Cardiac muscle cell (in vitro differentiated cells and primary cell): ENCODE results near the gene CHD6. TPM values are rescaled to one million over a fixed set of nuclear protein-coding genes. Genes with fewer than 3 reads are reported as not detected.

ENCODE experiments used
- DNase-seq, 2 donors: peaks; one replicate each; pipeline versions ENCODE4 v3.0.0 to v3.0.0-alpha.2; 2010 to 2017; ENCODE audit warnings: low read depth in 1 of 2, low spot score in 1 of 2
- H3K27ac ChIP-seq: fragments of 200-600 bp; sonication (generic); 2 replicates; pipeline ENCODE4 v1.5.1; 2016
- H3K27me3 ChIP-seq: fragments of 200-600 bp; sonication (generic); 2 replicates; pipeline ENCODE4 v1.6.0; 2016; ENCODE audit warnings: control low read depth
- H3K36me3 ChIP-seq: fragments of 200-600 bp; sonication (generic); 2 replicates; pipeline ENCODE4 v1.5.1; 2016; ENCODE audit warnings: control low read depth
- H3K4me1 ChIP-seq: fragments of 200-600 bp; sonication (generic); 2 replicates; pipeline ENCODE4 v1.8.1; 2017; ENCODE audit warnings: low read depth, mild to moderate bottlenecking, mixed run types
- H3K4me3 ChIP-seq: fragments of 200-600 bp; sonication (generic); 2 replicates; pipeline ENCODE4 v1.5.1; 2016; ENCODE audit warnings: mild to moderate bottlenecking
- H3K9me3 ChIP-seq: fragments of 200-600 bp; sonication (generic); 2 replicates; pipeline ENCODE4 v1.5.1; 2017; ENCODE audit warnings: low read depth, mild to moderate bottlenecking, control low read depth
- polyA plus RNA-seq: library from polyadenylated mRNA; unstranded; fragments of >200 nt; fragmentation: Nextera tagmentation; extraction: Ambion mirVana; gene quantifications from 2 replicates; pipeline ENCODE4 v1.2.1, GENCODE V29; 2016
- total RNA-seq: library from RNA; depleted of rRNA; stranded (reverse); fragments of >200 nt; gene quantifications from 2 replicates; pipeline ENCODE4 v1.2.3, GENCODE V29; 2016
- TF ChIP-seq, protein P1 (sequence below): IDR thresholded peaks from 2 replicates; pipeline ENCODE4 v1.5.1; 2012; ENCODE audit warnings: low read depth, mild to moderate bottlenecking, low read length

The CHD6 gene
- total and polyA plus RNA-seq, 2 experiments from 2014 or later, result 56.3 to 61.9 TPM

DNA sequence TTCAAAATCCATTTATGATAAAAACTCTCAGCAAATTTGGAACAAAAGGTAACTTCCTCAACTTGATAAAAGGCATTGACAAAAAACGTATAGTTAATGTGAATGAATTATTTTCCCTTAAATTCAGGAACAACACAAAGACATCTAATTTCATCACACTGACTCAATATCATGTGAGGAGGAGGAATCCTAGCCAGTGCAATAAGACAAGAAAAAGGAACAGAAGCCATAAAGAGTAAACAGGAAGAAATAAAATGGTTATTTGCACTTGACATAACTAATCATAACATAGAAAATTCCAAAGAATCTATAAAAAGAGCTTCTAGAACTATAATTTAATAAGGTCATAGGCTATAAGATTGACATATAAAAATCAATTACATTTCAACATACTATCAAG, 31.4 kb downstream of the CHD6 start:
- H3K4me1 ChIP-seq, result no peaks in the 10 kb centered on the region
- no peaks in the 10 kb centered on the region for H3K9me3 ChIP-seq
- no peak for DNase-seq
- no peaks in the 10 kb centered on the region for H3K36me3 ChIP-seq
- no peak overlapping the region for H3K4me3 ChIP-seq
- H3K27me3 ChIP-seq, result no peaks in the 10 kb centered on the region
- H3K27ac ChIP-seq, result no peak overlapping the region
- TF ChIP-seq, protein P1, sequence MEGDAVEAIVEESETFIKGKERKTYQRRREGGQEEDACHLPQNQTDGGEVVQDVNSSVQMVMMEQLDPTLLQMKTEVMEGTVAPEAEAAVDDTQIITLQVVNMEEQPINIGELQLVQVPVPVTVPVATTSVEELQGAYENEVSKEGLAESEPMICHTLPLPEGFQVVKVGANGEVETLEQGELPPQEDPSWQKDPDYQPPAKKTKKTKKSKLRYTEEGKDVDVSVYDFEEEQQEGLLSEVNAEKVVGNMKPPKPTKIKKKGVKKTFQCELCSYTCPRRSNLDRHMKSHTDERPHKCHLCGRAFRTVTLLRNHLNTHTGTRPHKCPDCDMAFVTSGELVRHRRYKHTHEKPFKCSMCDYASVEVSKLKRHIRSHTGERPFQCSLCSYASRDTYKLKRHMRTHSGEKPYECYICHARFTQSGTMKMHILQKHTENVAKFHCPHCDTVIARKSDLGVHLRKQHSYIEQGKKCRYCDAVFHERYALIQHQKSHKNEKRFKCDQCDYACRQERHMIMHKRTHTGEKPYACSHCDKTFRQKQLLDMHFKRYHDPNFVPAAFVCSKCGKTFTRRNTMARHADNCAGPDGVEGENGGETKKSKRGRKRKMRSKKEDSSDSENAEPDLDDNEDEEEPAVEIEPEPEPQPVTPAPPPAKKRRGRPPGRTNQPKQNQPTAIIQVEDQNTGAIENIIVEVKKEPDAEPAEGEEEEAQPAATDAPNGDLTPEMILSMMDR, result no peak

DNA sequence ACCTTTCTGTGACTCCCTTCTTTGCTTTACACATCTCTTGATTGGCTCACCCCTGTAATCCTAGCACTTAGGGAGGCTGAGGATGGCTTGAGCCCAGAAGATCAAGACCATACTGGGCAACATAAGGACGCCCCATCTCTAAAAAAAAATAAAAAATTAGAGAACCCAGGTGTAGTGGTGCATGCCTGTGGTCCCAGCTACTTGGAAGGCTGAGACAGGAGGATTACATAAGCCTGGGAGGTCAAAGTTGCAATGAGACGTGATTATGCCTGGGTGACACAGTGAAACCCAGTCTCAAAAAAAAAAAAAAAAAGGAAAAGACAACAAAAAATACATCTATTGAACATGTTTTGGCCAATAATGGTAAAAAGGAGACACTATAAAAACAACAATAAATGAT, 37.8 kb downstream of the CHD6 start:
- no peak for DNase-seq
- Histone ChIP-seq H3K27ac (no peak overlapping the region), H3K27me3 (no peaks in the 10 kb centered on the region), H3K36me3 (no peaks in the 10 kb centered on the region), H3K9me3 (no peaks in the 10 kb centered on the region), H3K4me3 (no peak overlapping the region), H3K4me1 (peaks cover 15% of the 10 kb centered on the region)
- TF ChIP-seq, protein P1, result no peak

DNA sequence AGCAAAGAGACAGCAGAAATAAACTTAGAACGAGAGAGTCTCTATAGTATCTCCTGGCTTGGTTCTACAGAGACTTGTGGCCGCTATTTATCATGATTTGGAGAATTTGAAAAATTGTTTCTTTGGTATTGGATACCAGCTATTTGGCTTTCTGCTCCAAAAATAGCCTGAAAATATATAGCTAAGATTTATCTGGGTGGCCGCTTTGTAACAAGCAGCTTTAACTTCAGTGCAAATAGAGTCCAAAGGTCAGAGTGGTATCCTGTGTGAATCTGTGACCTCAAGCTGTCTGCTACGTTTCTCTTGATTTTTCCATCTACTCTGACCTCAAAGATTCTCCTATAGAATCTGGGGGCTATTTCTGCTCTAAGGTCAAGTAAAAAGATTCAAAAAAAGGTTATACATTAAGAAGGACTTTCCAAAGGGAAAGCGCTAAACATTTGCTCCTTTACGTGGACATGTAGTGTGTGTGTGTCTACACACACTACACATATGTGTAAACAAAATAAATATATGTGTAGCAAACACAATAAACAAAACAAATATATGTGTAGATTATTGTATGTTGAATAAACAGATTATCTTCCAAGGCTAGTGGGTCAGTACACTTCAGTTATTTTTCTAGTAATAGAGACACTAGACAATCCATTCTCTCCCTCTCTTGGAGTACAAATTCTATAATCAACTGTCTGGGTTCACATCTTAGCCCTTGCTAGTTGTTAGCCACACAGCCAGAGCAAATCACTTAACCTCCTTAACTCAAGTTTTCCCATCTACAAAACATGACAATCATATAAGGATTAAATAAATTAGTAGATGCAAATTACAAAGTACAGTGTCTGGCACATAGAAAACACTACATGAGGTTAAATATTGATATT, 40.8 kb downstream of the CHD6 start:
- TF ChIP-seq, protein P1, result no peak
- DNase-seq, result no peak
- no peak overlapping the region for H3K4me3 ChIP-seq
- H3K9me3 ChIP-seq, result no peaks in the 10 kb centered on the region
- no peaks in the 10 kb centered on the region for H3K36me3 ChIP-seq
- peaks cover 29% of the 10 kb centered on the region for H3K4me1 ChIP-seq
- no peaks in the 10 kb centered on the region for H3K27me3 ChIP-seq
- H3K27ac ChIP-seq, result peak overlapping the region; percentile 58

DNA sequence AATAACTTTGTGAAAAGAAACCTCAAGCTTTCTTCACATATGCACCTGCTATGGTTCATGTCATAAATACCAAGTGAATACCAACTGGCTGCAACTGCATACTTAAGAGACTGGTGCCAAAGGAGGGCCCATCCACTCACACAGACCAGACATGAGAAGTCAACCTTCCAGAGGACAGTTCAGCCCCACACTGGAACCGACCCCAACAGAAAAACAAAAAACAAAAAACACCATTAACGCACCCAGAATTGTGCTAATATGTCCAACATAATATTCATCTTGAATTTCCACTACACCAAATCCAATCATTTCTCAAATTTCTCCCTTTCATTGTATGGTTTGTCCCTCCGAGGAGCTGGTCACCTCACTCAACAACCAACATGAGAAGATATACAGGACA, 42.8 kb downstream of the CHD6 start:
- TF ChIP-seq, protein P1, result no peak
- no peaks in the 10 kb centered on the region for H3K9me3 ChIP-seq
- DNase-seq, result no peak
- no peak overlapping the region for H3K4me3 ChIP-seq
- no peak overlapping the region for H3K27ac ChIP-seq
- no peaks in the 10 kb centered on the region for H3K27me3 ChIP-seq
- H3K36me3 ChIP-seq, result no peaks in the 10 kb centered on the region
- peaks cover 36% of the 10 kb centered on the region for H3K4me1 ChIP-seq

DNA sequence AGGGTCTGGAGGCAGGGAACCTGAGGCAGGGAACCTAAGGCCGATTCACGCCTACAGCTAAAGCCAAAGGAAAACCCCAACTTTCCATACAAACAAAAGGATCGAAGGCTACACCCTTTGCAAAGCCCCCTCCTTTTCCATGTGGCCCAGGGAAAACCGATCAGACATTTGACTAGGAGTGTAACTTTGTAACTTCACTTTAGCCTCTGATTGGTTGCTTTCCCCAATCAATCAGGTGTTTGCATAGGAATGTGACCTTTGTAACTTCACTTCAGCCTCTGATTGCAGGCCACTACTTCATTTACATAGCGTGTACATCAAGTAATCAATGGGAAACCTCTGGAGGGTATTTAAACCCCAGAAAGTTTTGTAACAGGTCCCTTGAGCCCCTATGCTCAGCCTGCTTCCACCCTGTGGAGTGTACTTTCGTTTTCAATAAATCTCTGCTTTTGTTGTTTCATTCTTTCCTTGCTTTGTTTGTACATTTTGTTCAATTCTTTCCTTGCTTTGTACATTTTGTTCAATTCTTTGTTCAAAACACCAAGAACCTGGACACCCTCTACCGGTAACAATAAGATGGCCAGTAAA, 43.3 kb downstream of the CHD6 start:
- no peaks in the 10 kb centered on the region for H3K9me3 ChIP-seq
- no peak for DNase-seq
- no peaks in the 10 kb centered on the region for H3K36me3 ChIP-seq
- peaks cover 39% of the 10 kb centered on the region for H3K4me1 ChIP-seq
- no peak overlapping the region for H3K27ac ChIP-seq
- TF ChIP-seq, protein P1, result no peak
- no peaks in the 10 kb centered on the region for H3K27me3 ChIP-seq
- no peak overlapping the region for H3K4me3 ChIP-seq
